Lower leg skin (tissue), 4 donors: Measurements from ENCODE around the gene TNF. TPM values are rescaled to one million over a fixed set of nuclear protein-coding genes. Genes with fewer than 3 reads are reported as not detected.
"Not testable (repeated sequence)": the region's sequence is repeated elsewhere in the genome, so short reads cannot be mapped to it uniquely, and the experiment has no call there.

Source experiments
- DNase-seq, 2 donors: peaks; one replicate each; pipeline ENCODE4 v3.0.0-alpha.2; 2019; ENCODE audit warnings: low spot score in 2 of 2
- H3K4me3 ChIP-seq: fragments of 200-600 bp; sonication (generic); 2 replicates; pipeline ENCODE4 v1.5.1; 2017; ENCODE audit warnings: mild to moderate bottlenecking, low read depth; ENCODE audit not compliant: poor library complexity, severe bottlenecking
- POLR2A ChIP-seq, 2 donors: fragments of 450-650 bp; IDR thresholded peaks; one replicate each; pipeline ENCODE4 v1.6.1; 2016 to 2017; ENCODE audit warnings: antibody characterized with exemption in 2 of 2, mild to moderate bottlenecking in 1 of 2, moderate library complexity in 1 of 2
- WGBS, 2 donors: methylation state at CpG; one replicate each; pipeline ENCODE4 v1.1.5; 2018; 5-methylcytosine and 5-hydroxymethylcytosine counted together
- intact Hi-C: fragments of 100-400 bp; cut with DNase I; formaldehyde crosslinking; loops from one replicate; pipeline ENCODE4 v1.15.0; 2023; ENCODE audit warnings: low total_unique reads
- total RNA-seq, 4 donors: library from RNA; depleted of rRNA; stranded (reverse); fragments of >200 nt; gene quantifications; one replicate each; pipeline ENCODE4 v1.1.0, GENCODE V29; 2016
- TF ChIP-seq, protein P1 (sequence below), 3 donors: fragments of 450-650 bp; IDR thresholded peaks; one replicate each; pipeline ENCODE4 v1.5.1; 2016; ENCODE audit warnings: antibody characterized with exemption in 3 of 3, mild to moderate bottlenecking in 3 of 3, moderate library complexity in 2 of 3

Gene TNF
- total RNA-seq, 4 donors from 2014 or later = 0.38 to 1.4 (median 0.59) TPM

DNA sequence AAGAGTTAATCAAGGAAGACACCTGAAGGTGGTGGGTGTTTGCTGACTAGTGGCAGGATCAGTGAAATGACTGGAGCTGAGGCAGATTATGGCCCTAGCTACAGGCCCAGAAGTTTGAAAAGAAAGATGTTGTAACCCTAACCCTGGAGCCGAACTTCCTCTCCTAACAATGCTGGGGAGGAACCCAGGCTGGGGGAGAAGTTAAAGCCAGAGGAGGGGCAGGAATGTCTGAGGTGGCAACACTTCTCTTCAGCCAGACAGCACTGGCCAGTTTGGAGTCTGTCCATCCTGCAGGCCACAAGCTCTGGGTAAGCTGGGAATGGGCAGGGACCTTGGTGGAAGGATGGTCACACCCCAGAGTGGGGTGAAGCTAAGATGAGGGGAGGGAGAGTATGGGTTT is 10.6 kb downstream of the TNF start, which contains the start of gene LST1:
Gene LST1, plus strand, starts transcription at position 270 of the 400 bp plus-strand sequence. CDS start 1,023 bp downstream, outside the sequence.
- no peak within 1 kb of the TSS for H3K4me3 ChIP-seq
- DNase-seq = peak in 1 of 2 donors; percentile 77
- TF ChIP-seq, protein P1, sequence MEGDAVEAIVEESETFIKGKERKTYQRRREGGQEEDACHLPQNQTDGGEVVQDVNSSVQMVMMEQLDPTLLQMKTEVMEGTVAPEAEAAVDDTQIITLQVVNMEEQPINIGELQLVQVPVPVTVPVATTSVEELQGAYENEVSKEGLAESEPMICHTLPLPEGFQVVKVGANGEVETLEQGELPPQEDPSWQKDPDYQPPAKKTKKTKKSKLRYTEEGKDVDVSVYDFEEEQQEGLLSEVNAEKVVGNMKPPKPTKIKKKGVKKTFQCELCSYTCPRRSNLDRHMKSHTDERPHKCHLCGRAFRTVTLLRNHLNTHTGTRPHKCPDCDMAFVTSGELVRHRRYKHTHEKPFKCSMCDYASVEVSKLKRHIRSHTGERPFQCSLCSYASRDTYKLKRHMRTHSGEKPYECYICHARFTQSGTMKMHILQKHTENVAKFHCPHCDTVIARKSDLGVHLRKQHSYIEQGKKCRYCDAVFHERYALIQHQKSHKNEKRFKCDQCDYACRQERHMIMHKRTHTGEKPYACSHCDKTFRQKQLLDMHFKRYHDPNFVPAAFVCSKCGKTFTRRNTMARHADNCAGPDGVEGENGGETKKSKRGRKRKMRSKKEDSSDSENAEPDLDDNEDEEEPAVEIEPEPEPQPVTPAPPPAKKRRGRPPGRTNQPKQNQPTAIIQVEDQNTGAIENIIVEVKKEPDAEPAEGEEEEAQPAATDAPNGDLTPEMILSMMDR (IDR thresholded peaks at IDR 0.05) = no peak
- TF ChIP-seq POLR2A (IDR thresholded peaks at IDR 0.05) = no peak
- WGBS, 2 donors = 47 to 80% methylated on average over 1 of the region's 1 CpG
- intact Hi-C loops = no loop called here

DNA sequence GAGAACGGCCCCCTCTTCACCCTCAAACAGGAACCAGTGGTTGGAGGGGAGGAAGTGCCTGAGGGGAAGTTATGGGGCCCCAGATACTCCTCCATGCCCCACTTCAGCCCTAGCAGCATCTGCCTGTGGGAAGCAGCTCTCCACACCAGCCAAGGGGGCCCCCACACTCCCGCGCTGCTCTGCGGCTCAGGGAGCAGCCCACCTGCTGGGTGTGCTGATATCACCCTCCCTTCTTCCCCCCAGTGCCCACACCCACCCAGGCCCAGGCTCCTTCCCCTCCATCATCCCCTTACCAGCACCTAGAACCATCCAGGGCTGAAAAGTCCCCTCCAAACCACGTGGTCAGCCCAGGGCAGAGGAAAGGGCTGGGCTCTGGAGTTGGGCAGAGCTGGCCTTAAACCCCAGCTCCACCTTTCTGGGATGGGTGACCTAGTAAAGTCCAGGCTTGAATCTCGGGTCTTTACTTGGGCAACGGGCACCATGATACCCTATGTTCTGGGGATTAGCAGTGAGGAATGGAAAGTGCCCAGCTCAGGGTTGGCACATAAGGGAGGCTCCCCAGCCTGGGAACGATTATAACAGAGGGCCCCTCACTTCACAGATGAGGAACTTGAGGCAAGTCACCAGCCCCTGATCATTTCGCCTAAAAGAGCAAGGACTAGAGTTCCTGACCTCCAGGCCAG is 11.4 kb downstream of the TNF start:
- no peak for TF ChIP-seq POLR2A (IDR thresholded peaks at IDR 0.05)
- TF ChIP-seq, protein P1 (IDR thresholded peaks at IDR 0.05) = no peak
- peak in 1 of 2 donors; percentile 77 for DNase-seq
- intact Hi-C loops = no loop called here
- H3K4me3 ChIP-seq = no peak overlapping the region
- 53 to 61% methylated on average over 9 of the region's 9 CpGs for WGBS, 2 donors

DNA sequence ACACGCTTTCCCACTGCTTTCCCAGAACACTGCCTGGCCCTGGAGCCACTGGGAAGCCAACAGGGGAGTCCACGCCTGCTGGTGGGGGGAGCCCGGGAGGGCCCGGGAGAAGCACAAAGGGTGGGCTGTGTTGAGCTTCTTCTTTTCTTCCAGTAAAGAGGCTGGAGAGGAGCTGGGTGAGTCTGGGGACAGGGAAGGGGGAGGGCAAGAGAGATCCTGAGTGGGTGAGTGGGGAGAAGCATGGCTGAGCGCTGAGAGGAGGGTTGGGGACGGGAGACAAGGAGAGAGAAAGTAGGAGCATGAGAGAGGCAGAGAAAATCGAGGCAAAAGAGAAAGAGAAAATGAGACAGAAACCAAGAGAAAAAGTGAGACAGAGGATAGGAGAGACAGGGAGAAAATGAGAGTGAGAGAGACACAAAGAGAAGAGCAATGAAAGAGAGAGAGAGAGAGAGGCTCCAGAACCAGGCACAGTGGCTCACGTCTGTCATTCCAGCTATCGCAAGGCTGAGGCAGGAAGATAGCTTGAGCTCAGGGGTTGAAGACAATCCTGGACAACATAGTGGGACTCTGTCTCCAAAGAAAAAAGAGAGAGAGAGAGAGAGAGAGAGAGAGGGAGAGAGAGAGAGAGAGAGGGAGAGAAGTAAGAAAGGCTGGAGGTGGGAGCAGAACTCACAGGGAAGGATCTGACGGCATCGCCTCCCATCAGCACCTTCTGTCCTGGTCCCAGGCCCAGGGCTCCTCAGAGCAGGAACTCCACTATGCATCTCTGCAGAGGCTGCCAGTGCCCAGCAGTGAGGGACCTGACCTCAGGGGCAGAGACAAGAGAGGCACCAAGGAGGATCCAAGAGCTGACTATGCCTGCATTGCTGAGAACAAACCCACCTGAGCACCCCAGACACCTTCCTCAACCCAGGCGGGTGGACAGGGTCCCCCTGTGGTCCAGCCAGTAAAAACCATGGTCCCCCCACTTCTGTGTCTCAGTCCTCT is 12.7 kb downstream of the TNF start:
- intact Hi-C loops = no loop called here
- DNase-seq = no peak
- WGBS, 2 donors = 66 to 74% methylated on average over 12 of the region's 12 CpGs
- H3K4me3 ChIP-seq = no peak overlapping the region
- TF ChIP-seq, protein P1 (IDR thresholded peaks at IDR 0.05) = no peak
- TF ChIP-seq POLR2A (IDR thresholded peaks at IDR 0.05) = no peak

DNA sequence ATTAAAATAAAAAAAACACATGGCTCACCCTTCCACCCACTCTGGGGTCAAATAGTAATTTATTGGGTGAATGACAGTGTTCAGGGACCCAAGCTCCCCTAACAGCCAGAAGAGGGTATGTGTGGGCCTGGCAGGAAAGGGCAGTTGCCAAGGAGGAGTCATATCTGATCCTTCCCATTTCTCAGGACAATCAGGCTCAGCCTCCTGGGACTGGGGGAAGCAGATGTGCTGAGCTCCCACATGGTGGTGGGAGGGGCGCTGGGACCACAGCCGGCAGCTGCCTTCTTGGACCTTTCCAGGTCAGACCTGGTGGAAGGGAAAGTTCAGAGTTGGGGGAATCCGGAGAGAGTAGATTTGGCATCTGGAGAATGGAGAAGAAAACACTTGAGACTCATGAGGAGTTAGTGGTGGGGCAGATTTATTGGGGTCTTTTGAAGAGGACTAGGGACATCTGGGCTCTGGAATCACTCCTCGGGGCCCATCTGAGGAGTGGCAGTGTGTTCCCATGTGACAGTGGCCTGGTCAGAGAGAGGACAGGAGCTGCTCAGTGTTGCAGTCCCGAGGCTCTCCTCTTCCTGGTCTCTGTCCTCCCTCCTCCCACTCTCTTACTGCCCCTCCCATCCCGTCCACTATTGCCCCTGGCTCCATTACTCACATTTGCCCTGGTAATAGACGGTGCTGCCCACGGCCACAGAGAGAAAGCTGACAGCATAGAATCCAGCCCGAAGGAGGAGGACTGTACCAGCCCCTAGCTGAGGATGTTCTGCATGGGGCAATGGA is 13.7 kb downstream of the TNF start:
- no peak overlapping the region for H3K4me3 ChIP-seq
- intact Hi-C loops = no loop called here
- no peak for TF ChIP-seq POLR2A (IDR thresholded peaks at IDR 0.05)
- TF ChIP-seq, protein P1 (IDR thresholded peaks at IDR 0.05) = no peak
- no peak for DNase-seq
- 47 to 52% methylated on average over 9 of the region's 9 CpGs for WGBS, 2 donors

DNA sequence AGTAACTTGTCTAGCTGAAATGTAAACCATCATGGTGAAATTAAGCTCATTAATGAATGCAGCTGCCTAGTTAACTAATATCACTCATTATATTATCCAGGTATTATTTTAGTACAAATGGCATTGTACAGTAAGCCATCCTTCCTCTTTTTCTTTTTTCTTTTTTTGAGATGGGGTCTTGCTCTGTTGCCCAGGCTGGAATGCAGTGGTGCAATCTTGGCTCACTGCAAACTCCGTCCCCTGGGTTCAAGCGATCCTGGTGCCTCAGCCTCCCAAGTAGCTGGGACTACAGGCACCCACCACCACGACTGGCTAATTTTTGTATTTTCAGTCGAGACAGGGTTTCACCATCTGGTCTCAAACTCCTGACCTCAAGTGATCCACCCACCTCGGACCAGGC is 15.3 kb downstream of the TNF start:
- intact Hi-C loops, DNase-seq, H3K4me3 ChIP-seq: not testable (repeated sequence)
- 82 to 93% methylated on average over 5 of the region's 5 CpGs for WGBS, 2 donors
